NCI-H226 (cell line): ENCODE results near the gene CNOT4.

Experiments used
- DNase-seq: peaks from one replicate; pipeline ENCODE4 v3.0.0-alpha.2; 2015

Gene CNOT4, protein sequence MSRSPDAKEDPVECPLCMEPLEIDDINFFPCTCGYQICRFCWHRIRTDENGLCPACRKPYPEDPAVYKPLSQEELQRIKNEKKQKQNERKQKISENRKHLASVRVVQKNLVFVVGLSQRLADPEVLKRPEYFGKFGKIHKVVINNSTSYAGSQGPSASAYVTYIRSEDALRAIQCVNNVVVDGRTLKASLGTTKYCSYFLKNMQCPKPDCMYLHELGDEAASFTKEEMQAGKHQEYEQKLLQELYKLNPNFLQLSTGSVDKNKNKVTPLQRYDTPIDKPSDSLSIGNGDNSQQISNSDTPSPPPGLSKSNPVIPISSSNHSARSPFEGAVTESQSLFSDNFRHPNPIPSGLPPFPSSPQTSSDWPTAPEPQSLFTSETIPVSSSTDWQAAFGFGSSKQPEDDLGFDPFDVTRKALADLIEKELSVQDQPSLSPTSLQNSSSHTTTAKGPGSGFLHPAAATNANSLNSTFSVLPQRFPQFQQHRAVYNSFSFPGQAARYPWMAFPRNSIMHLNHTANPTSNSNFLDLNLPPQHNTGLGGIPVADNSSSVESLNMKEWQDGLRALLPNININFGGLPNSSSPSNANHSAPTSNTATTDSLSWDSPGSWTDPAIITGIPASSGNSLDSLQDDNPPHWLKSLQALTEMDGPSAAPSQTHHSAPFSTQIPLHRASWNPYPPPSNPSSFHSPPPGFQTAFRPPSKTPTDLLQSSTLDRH

DNA sequence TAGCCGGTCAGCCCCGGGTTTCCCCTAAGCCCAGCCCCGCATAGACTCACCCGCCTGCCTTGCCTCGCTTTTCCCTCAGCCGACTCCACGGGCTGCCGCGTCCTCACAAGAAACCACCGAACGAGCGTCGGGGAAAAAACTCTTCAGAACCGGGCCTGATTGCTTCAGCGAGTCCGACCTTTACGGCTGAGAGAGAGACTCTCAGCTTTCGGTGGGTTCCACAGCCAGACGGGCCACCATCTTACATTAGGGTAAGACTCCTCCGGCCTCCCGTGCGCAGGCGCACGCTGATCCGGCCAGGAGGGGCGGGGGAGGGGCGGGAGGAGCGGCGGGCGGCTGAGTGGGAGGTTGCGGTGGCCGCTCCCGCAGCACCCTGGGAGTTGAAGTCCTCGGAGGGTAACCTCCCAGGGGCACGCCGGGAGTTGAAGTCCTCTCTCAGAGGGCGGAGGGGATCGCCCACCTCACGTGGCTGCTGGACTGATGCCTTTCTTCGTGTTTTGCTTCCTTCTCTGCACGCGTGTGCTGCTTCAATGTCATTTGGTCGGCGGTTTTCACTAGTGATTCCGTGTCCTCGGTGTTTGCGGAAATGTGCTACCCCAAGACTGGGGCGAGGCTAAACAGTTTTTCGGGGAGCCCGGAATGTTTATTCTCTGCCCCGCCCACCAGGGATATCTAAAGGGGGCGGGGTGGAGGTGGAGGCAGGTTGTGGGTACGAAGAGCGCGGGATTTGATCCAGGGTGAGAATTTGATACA is at the start of gene CNOT4:
Gene CNOT4, minus strand, starts transcription at position 264 of the 753 bp plus-strand sequence. CDS start 71,771 bp downstream, outside the sequence.
- peak; percentile 78 for DNase-seq

DNA sequence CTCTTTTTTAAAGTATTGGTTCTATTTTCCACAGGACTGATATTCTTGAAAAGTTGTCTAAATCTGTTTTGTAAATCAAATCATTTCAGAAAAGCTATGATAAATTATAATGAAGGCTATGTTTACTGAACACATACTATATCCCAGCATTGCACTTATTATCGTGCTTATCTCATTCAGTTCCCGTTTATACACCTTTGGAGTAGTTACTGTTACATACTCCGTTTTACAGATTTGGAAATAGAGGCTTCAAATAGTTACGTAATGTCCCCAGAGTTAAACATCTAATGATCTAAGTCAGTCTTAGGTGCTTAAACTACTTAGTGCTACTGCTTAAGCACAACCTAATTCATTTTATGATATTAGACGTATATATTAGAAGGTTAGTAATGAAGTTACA is 49.0 kb upstream of the CNOT4 start:
- DNase-seq: no peak

DNA sequence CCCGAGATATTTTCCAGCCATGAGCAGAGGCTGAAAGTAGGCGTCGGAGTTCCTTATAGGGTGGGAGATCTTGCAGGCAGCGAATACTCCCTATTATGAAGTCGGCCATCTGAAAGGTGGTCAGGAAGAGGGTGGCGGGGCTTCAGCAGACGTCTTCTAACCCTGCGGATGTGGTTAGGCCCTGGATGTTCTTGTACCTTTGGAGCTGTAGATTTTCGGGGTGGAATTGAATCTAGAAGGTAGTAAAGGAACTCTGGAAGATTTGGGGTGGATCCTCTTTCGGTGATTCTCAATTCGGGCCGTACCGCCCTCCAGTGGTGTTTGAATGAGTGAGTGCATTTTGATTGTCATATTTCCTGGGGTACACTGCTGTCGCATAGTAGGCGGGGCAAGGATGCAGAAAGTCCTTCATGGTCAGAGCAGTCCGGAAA is 48.5 kb upstream of the CNOT4 start:
- DNase-seq: peak; percentile 2

DNA sequence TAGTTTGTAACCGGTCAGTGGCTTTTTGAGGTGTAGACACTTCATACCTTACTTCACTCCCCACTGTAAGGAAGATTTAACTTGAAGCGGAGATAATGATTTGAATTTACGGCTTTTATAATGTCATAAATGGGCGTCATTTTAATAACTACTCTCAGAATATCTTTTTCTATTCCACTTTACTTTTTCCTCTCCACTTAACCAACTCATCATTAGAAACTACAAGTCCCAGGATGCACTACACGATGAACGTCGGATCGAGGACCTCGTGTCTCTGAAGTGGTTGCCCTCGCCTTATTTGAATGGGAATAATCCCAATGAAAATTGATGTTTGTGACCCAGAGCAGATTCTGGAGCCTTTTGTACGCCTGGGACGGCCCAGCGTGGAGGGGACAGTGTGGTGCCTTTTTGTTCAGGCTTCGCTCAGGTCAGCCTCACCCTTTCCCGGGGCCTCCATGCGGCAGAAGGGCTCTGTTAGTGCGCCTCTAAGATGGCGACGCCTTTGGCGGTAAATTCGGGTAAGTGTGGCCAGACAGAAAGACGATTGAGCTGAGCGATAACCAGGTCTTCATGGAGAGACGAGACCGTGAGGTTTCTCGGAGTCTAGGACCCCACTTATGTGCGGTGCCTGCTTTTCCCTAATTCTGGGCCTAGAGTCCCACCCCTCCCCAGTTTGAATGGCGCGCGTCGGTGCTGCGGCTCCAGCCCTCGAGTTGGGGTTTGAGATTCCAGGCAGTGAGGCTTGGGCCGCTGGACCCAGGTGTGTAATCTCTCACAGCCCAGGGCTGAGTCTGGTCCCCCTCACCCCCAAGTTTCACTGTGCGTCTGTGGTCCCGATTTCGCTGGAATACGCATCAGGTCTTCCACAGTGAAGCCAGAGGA is 47.8 kb upstream of the CNOT4 start, which contains the start of gene NUP205:
Gene NUP205, plus strand, starts transcription at position 463 of the 882 bp plus-strand sequence. Its CDS starts 28 bp downstream, at position 491.
- peak; percentile 30 for DNase-seq

DNA sequence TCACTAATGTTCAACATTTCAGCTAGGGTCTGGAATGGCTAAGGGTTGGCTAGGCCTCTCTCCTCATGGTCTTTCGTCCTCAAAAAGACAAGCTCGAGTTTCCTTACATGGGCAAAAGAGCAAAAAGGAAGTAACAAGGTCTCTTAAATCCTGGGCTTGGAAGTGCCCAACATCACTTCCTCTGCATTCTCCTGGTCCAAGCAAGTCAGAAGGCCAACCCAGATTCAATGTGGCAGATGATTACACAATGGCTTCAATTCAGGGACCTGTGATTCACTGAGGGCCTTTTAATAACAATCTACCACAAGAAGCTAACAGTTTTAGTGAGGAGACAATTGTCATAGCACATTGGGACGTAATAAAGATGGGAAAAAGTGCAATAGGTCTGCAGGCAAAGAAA is 43.4 kb upstream of the CNOT4 start:
- DNase-seq: no peak

DNA sequence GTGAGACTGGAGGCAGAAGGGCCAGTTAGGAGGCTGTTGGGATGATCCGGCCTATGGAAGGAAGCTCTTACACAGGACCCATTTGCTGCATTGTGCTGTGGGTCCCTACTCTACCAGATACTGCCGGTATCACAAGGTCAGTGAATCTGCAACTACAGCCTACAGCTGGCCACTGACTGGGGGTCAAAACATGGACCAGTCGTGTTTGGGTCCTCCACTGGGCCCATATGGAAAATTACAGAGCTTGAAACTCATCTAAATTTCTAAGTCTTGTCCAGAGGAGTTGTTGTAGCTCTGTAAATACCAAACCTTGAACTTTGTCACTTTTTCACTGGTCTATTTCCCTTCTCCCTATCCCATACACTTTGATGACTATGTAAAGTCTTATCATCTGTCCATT is 42.2 kb upstream of the CNOT4 start:
- DNase-seq: no peak

DNA sequence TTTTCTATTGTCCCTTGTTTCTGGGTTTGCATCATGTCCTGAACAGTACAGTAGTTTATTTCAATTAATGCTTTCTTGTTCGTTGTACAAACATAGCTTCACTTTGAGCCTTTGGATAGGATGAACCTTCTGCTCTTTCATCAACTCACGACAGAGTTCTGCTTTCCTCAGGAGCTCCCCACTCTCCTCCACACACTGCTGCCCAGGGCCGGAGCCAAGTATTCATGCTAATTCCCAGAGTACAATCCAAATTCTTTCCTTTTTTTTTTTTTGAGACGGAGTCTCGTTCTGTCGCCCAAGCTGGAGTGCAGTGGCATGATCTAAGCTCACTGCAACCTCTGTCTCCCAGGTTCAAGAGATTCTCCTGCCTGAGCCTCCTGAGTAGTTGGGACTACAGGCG is 40.3 kb upstream of the CNOT4 start:
- no peak for DNase-seq

DNA sequence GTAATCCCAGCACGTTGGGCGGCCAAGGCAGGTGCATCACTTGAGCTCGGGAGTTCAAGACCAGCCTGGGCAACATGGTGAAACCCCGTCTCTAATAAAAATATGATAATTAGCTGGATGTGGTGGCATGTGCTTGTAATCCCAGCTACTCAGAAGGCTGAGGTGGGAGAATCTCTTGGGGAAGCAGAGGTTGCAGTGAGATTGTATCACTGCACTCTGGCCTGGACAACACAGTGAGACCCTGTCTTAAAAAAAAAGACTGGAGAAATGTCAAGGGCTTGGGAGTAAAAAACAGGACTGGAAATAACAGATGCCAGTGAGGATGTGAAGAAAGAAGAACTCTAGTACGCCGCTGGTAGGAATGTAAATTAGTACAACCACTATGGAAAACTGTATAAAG is 31.1 kb upstream of the CNOT4 start:
- no peak for DNase-seq

DNA sequence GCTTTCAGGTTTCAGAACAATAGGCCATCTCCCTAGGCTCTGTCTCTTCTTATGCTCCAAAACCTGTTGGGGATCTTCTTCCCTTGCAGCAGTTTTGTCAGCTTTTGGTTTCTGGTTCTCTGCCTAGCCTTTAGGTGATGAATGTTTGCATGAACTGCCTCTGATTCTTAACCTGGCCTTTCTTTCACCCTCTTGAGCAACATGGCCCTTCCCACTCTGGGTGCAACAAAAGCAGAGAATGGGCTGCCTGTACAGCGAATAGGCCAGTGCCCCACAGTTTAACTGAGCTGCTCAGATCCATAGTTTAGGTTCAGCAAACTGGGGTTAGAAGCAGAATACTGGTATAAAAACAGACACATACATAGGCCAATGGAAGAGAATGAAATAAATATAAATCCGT is 29.7 kb upstream of the CNOT4 start:
- DNase-seq: no peak

DNA sequence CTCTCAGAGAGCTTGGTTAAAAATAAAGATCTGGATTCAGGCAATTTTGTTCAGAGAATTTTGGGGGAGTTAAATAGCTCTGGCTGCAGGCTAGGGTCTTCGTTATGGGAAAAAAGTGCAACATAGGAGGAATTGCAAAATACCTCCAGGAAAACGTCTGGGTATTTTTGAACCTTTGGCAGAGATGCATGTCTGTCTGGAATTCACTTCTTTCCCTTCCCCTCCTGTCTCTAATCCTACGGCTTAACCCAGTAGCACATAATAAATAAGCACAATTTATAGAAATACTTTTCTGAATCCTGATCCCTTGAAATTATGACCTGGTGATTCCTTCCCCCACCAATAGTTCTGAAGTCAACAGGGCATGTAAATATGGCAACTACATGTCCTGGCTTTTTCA is 28.5 kb upstream of the CNOT4 start:
- no peak for DNase-seq

DNA sequence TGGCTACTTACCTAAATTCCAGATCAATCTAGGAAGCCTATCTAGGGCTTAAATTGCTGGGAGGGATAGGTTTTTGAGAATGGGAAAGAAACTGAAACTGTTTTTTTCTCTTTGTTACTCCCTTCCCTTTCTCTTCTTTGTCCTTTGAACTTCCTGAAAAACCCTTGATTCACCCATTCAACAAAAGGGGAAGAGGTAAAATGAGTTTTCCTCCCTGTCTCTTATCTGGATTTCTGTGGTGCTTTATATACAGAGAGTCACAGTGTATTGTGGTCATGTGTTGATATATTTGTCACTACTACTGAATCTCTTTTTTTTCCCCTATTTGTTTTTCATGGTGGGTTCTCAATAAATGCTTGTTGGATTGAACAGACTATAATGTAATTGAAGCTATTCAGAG is 28.0 kb upstream of the CNOT4 start:
- DNase-seq: no peak

DNA sequence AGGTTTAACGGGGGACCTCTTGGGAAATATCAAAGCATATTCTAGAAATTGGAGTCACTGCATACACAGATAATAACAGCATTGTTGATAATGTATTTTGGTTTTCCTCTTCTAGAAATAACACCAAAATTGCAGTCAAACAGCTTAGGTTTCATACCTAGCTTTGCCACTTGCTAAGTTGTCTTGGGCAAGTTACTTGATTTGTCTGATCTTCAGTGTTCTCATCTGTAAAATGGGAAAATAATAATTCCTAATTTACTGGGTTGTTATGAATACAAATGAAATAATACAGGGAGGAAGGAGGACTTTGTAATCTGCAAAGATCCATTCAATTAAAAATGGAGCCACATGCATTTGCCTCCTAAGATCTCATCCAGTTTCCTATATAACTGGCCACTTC is 27.6 kb upstream of the CNOT4 start:
- no peak for DNase-seq

DNA sequence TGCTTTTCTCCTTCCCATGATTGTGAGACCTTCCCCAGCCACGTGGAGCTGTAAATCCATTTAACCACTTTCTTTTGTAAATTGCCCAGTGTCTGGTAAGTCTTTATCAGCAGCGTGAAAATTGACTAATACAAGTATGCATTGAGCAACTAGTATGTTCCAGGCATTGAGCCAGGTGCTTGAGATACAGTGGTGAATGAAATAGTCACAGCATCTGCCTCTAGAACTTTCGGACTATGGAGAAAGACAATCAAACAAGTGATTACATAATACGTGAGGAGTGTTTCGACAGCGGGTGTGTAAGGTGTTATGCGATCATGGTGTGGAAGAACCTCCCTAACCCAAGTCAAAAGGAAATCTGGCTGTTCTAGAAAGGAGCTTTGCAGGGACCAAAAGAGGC is 26.2 kb upstream of the CNOT4 start:
- DNase-seq: peak; percentile 50

DNA sequence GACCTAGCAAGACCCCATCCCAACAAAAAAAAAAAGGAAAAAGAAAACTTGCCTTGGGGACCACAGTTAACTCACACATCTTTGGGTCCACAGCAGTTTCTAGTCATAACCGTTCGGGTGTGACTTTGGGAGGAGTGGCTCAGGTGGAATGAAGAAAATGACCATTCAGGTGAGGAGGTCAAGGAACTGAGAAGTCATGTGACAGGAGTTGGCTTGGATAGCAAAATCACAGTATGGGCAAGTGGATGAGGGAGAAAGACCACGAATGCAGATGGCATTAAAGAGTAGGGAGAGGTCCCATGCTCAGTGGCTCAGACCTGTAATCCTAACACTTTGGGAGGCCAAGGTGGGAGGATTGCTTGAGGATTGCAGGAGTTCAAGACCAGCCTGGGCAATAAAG is 17.1 kb upstream of the CNOT4 start:
- DNase-seq: no peak

DNA sequence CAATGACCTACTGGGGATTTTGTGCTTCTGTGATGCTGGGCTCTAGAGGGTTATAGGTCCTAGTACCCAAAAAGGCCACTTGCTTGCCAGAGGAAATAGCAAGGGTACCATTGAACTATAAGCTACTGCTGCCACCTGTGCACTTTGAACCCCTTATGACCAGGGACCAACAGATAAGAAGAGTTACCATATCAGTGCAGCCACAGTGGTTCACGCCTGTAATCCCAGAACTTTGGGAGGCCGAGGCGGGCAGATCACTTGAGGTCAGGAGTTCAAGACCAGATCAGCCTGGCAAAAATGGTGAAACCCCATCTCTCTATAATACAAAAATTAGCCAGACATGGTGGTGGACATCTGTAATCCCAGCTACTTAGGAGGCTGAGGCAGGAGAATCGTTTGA is 15.5 kb upstream of the CNOT4 start:
- no peak for DNase-seq

DNA sequence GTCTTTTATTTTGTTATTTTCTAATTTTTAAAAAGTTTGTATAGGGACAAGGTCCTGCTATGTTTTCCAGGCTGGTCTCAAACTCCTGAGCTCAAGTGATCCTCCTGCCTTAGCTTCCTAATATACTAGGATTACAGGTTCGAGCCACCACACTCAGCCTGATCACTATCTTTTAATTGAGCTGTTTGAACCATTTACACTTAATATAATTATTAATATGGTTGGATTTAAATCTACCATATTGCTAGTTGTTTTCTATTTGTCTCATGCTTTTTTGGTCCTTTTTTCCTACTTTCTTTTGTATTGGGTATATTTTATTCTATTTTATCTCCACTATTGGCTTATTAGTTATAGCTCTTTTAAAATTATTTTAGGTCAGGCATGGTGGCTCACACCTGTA is 13.2 kb upstream of the CNOT4 start:
- no peak for DNase-seq

DNA sequence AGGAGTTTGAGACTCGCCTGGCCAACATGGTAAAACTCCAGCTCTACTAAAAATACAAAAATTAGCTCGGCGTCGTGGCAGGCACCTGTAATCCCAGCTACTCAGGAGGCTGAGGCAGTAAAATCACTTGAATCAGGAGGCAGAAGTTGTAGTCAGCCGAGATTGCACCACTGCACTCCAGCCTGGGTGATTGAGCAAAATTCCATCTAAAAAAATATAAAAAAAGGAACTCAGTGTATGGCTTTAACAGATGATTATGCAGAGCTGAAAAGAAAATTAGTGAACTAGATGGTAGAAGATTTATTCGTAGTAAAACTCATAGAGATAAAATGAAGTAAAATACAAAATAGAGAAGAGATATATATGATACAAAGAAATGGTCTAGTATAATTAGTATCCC is 12.6 kb upstream of the CNOT4 start:
- DNase-seq: no peak

DNA sequence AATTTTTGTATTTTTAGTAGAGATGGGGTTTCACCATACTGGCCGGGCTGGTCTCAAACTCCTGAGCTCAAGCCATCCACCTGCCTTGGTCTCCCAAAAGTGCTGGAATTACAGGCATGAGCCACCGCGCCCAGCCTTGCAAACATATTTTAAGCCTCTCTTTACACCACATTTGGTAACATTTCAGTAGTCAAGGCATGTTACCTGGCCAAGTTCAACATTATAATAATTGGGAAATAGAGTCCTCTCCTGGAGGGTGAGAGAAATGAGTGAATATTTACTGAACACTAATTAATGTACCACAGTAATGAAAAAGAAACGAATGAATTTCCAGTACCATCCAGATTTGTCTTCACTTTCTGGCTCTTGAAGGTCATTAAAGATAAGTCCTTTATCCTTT is 10.0 kb upstream of the CNOT4 start:
- no peak for DNase-seq

DNA sequence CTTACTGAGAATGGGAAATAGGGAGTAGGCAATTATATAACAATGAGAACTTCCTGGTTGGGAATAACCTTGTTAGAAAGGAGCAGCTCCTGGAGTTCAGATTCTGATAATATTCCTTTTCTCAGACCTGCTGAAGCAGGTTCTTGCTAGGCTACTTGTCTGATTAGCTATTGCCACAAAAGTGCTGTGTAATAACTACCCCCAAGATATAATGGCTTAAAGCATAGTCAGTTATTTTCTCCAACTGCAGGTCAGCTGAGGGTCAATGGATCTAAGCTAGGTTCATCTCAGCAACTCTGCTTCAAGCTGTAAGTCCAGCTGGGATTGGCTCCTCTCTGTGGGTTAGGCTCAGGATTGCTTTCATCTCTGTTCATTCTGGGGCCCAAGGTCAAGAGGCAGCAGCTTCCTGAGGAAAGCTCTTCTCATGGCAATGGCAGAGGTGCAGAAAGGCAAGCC is 9.4 kb upstream of the CNOT4 start:
- DNase-seq: no peak

DNA sequence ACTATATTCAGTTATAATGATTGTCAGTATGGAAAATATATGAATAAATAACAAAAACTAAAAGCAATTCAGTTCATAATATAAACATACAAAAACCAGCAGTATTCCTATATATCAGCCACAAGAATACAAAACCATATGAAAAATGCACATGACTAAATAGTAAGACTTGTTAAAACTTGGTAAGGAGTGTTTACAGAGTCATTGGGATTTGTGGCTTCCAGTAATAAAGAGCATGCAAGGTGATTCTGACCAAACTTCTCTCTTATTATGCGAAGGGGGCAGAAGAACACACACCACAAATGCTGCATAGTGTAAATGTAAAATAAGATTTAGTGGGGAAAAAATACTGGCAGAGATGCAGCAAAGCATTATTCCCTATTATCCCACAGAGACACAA is 8.8 kb upstream of the CNOT4 start:
- DNase-seq: no peak

DNA sequence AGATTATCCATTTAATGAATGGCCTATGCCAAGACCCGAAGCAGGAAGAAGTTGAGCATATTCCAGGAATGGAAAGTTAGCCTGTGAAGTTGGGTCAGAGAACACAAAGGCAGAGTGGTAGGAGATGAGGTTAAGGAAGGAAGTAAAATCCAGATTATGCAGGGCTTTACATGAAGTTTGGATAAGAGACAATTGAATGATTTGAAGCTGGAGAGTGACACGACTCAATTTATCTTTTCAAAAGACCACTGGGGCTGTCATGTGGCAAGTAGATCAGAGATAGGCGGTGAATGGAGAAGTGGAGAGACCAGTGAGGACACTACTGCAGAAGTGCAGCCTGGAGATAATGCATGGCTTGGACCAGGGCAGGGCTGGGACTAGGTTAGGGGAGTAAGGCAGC is 7.2 kb upstream of the CNOT4 start:
- no peak for DNase-seq

DNA sequence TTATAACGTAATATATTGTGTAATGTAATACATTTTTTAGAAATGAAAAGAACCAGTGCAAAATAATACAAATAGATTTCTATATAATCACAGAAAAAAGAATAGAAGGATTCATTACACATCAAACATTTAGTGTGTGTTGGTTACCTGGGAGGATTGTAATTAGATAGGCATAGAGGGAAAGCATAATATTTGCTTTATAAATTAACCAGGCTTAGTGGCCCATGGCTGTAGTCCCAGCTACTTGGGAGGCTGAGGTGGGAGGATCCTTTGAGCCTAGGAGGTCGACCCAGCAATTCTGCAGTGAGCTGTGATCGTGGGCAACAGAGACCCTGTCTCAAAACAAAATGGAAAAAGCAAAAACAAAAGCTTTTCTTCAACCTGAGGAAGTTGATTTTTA is 5.0 kb upstream of the CNOT4 start:
- DNase-seq: no peak
